Duodenal mucosa (tissue), 2 donors: ENCODE data around the gene MCM3AP.

Experiments used
- H3K27ac ChIP-seq: one replicate; pipeline ENCODE4 v1.7.0; 2013; ENCODE audit warnings: low read depth, low read length
- H3K27me3 ChIP-seq, 2 donors: one replicate each; pipeline ENCODE4 v1.7.0; 2013; ENCODE audit warnings: low read length in 2 of 2, control low read depth in 1 of 2; ENCODE audit not compliant: insufficient read depth in 2 of 2, control insufficient read depth in 1 of 2
- H3K36me3 ChIP-seq, 2 donors: one replicate each; pipeline ENCODE4 v1.7.0; 2013; ENCODE audit warnings: low read length in 2 of 2, control low read depth in 1 of 2; ENCODE audit not compliant: insufficient read depth in 2 of 2, control insufficient read depth in 1 of 2
- H3K4me1 ChIP-seq, 2 donors: one replicate each; pipeline ENCODE4 v1.7.0; 2013; ENCODE audit warnings: low read length in 2 of 2, control low read depth in 1 of 2; ENCODE audit not compliant: insufficient read depth in 2 of 2, control insufficient read depth in 1 of 2
- H3K4me3 ChIP-seq, 2 donors: one replicate each; pipeline ENCODE4 v1.7.0; 2013; ENCODE audit warnings: low read length in 2 of 2, low read depth in 1 of 2
- H3K9ac ChIP-seq, 2 donors: one replicate each; pipeline ENCODE4 v1.7.0; 2013; ENCODE audit warnings: low read length in 2 of 2, low read depth in 1 of 2
- H3K9me3 ChIP-seq, 2 donors: one replicate each; pipeline ENCODE4 v1.7.0; 2013; ENCODE audit warnings: low read length in 2 of 2, control low read depth in 1 of 2; ENCODE audit not compliant: control insufficient read depth in 1 of 2

MCM3AP gene

GRCh38 chr21:46193829-46194373 is 91.5 kb downstream of the MCM3AP start:
- Histone ChIP-seq H3K27ac (no peak overlapping the region), H3K9ac (no peak overlapping the region), H3K36me3 (peaks cover 27 to 63% of the 10 kb centered on the region in 2 donors), H3K27me3 (no peaks in the 10 kb centered on the region), H3K4me3 (no peak overlapping the region), H3K4me1 (no peaks in the 10 kb centered on the region), H3K9me3 (no peaks in the 10 kb centered on the region)

GRCh38 chr21:46191686-46192575 is 93.5 kb downstream of the MCM3AP start:
- Histone ChIP-seq H3K9ac (no peak overlapping the region), H3K36me3 (peaks cover 27 to 60% of the 10 kb centered on the region in 2 donors), H3K27ac (no peak overlapping the region), H3K9me3 (no peaks in the 10 kb centered on the region), H3K4me1 (no peaks in the 10 kb centered on the region), H3K27me3 (no peaks in the 10 kb centered on the region), H3K4me3 (no peak overlapping the region)

GRCh38 chr21:46191257-46191685 is 94.1 kb downstream of the MCM3AP start:
- Histone ChIP-seq H3K9me3 (no peaks in the 10 kb centered on the region), H3K9ac (no peak overlapping the region), H3K4me3 (no peak overlapping the region), H3K4me1 (no peaks in the 10 kb centered on the region), H3K27ac (no peak overlapping the region), H3K27me3 (no peaks in the 10 kb centered on the region), H3K36me3 (peaks cover 23 to 60% of the 10 kb centered on the region in 2 donors)

GRCh38 chr21:46190491-46191131 is 94.8 kb downstream of the MCM3AP start:
- no peak overlapping the region for H3K9ac ChIP-seq
- H3K27me3 ChIP-seq, result no peaks in the 10 kb centered on the region
- no peak overlapping the region for H3K27ac ChIP-seq
- no peaks in the 10 kb centered on the region for H3K9me3 ChIP-seq
- H3K4me1 ChIP-seq, result no peaks in the 10 kb centered on the region
- H3K4me3 ChIP-seq, result no peak overlapping the region
- H3K36me3 ChIP-seq, result peaks cover 20 to 55% of the 10 kb centered on the region in 2 donors

- Histone ChIP-seq H3K9ac (no peak overlapping the region), H3K4me3 (no peak overlapping the region), H3K36me3 (peaks cover 20 to 49% of the 10 kb centered on the region in 2 donors), H3K9me3 (no peaks in the 10 kb centered on the region), H3K27me3 (no peaks in the 10 kb centered on the region), H3K4me1 (no peaks in the 10 kb centered on the region), H3K27ac (no peak overlapping the region)
These were observed 95.4 kb downstream of the MCM3AP start for GRCh38 chr21:46189959-46190490.

- Histone ChIP-seq H3K4me1 (no peaks in the 10 kb centered on the region), H3K36me3 (peaks cover 17 to 43% of the 10 kb centered on the region in 2 donors), H3K27ac (no peak overlapping the region), H3K4me3 (no peak overlapping the region), H3K27me3 (no peaks in the 10 kb centered on the region), H3K9me3 (no peaks in the 10 kb centered on the region), H3K9ac (no peak overlapping the region)
These were observed 96.0 kb downstream of the MCM3AP start for GRCh38 chr21:46189213-46189958.

GRCh38 chr21:46188226-46189212 is 96.9 kb downstream of the MCM3AP start:
- no peak overlapping the region for H3K4me3 ChIP-seq
- no peak overlapping the region for H3K27ac ChIP-seq
- peaks cover 10 to 34% of the 10 kb centered on the region in 2 donors for H3K36me3 ChIP-seq
- peaks cover 0 to 3% of the 10 kb centered on the region in 2 donors for H3K4me1 ChIP-seq
- H3K9me3 ChIP-seq, result no peaks in the 10 kb centered on the region
- H3K9ac ChIP-seq, result no peak overlapping the region
- no peaks in the 10 kb centered on the region for H3K27me3 ChIP-seq

- Histone ChIP-seq H3K9ac (no peak overlapping the region), H3K27ac (no peak overlapping the region), H3K4me3 (no peak overlapping the region), H3K27me3 (no peaks in the 10 kb centered on the region), H3K4me1 (peaks cover 0 to 8% of the 10 kb centered on the region in 2 donors), H3K9me3 (no peaks in the 10 kb centered on the region), H3K36me3 (peaks cover 10 to 27% of the 10 kb centered on the region in 2 donors)
These were observed 97.6 kb downstream of the MCM3AP start for GRCh38 chr21:46187814-46188213.

GRCh38 chr21:46187261-46187660 is 98.2 kb downstream of the MCM3AP start:
- Histone ChIP-seq H3K9me3 (no peaks in the 10 kb centered on the region), H3K36me3 (peaks cover 7 to 21% of the 10 kb centered on the region in 2 donors), H3K9ac (no peak overlapping the region), H3K4me1 (peaks cover 0 to 8% of the 10 kb centered on the region in 2 donors), H3K27ac (no peak overlapping the region), H3K27me3 (no peaks in the 10 kb centered on the region), H3K4me3 (no peak overlapping the region)
